ENCODE results near the gene CD99.

DNA sequence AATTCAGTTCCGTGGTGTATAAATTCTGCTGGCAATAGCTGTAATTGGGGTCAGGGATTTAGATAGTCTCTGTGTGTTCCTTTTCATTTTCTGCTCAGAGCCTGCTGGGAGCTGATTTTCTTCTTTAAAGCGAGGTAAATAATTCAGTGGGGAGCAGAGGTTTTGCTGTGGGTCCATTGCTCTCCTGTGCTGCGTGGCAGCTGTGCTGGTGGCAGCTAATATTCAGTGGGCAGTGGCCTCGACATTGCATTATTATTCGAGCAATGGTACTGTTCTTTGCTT lies 74.4 kb downstream of the CD99 start:
- TF ChIP-seq CTCF (IDR thresholded peaks at IDR 0.05; ENCODE audit: low read length) (no peak), EZH2phosphoT487 (IDR thresholded peaks at IDR 0.05; ENCODE audit: low read length) (no peak), EZH2 (optimal IDR thresholded peaks at IDR 0.05; ENCODE audit: low read depth, low read length) (no peak)

All from MM.1S (cell line).